Omental fat pad (tissue), 4 donors: ENCODE data around the gene HVCN1. TPM values are rescaled to one million over a fixed set of nuclear protein-coding genes. Genes with fewer than 3 reads are reported as not detected.

ENCODE experiments used
- ATAC-seq: fragments of 150-250 bp; one replicate; pipeline ENCODE4 v1.9.1; 2016; ENCODE audit warnings: mild to moderate bottlenecking, moderate library complexity; ENCODE audit not compliant: low FRiP score
- DNase-seq: peaks from one replicate; pipeline ENCODE4 v3.0.0-alpha.2; 2019; ENCODE audit warnings: low spot score
- CTCF ChIP-seq, 3 donors: fragments of 450-650 bp; IDR thresholded peaks; one replicate each; pipeline ENCODE4 v1.5.1; 2016 to 2017; ENCODE audit warnings: antibody characterized with exemption in 3 of 3, mild to moderate bottlenecking in 3 of 3, moderate library complexity in 2 of 3
- total RNA-seq, 4 donors: library from RNA; depleted of rRNA; stranded (reverse); fragments of >200 nt; gene quantifications; one replicate each; pipeline ENCODE4 v1.1.0, GENCODE V29; 2016

HVCN1 gene
- total RNA-seq, 4 donors from 2014 or later, result 10.9 to 15.6 (median 12.2) TPM

GRCh38 chr12:110718222-110718908, 29.4 kb upstream of the HVCN1 start:
- ATAC-seq, result no peak
- no peak for TF ChIP-seq CTCF (IDR thresholded peaks at IDR 0.05)
- DNase-seq, result no peak

- ATAC-seq, result no peak
- TF ChIP-seq CTCF (IDR thresholded peaks at IDR 0.05), result no peak
- DNase-seq, result no peak
These were observed 28.1 kb upstream of the HVCN1 start for GRCh38 chr12:110717037-110717436.

- DNase-seq, result no peak
- TF ChIP-seq CTCF (IDR thresholded peaks at IDR 0.05), result no peak
- ATAC-seq, result no peak
These were observed 20.0 kb upstream of the HVCN1 start for GRCh38 chr12:110708917-110709316.

- ATAC-seq (no peak), DNase-seq (no peak)
- no peak for TF ChIP-seq CTCF (IDR thresholded peaks at IDR 0.05)
These were observed 16.4 kb upstream of the HVCN1 start for GRCh38 chr12:110705309-110705708.

GRCh38 chr12:110704750-110705149, 15.8 kb upstream of the HVCN1 start:
- no peak for TF ChIP-seq CTCF (IDR thresholded peaks at IDR 0.05)
- DNase-seq (no peak), ATAC-seq (no peak)

GRCh38 chr12:110704231-110704630, 15.3 kb upstream of the HVCN1 start:
- ATAC-seq, result no peak
- DNase-seq, result no peak
- no peak for TF ChIP-seq CTCF (IDR thresholded peaks at IDR 0.05)

GRCh38 chr12:110702081-110702480, 13.2 kb upstream of the HVCN1 start:
- no peak for DNase-seq

More at GRCh38 chr12:110702081-110702480, 13.2 kb upstream of the HVCN1 start:
- ATAC-seq, result no peak
- TF ChIP-seq CTCF (IDR thresholded peaks at IDR 0.05), result no peak
